Measurements from ENCODE around the gene GALNT18. TPM values are rescaled to one million over a fixed set of nuclear protein-coding genes. Genes with fewer than 3 reads are reported as not detected.

GALNT18 gene
- total RNA-seq, 1 donor from 2014 or later: 2.1 TPM

- Mint-ChIP-seq H3K36me3 (ENCODE audit: insufficient read depth) (no peaks in the 10 kb centered on the region), H3K4me1 (ENCODE audit: low read depth) (no peaks in the 10 kb centered on the region), H3K27me3 (peaks cover 2% of the 10 kb centered on the region), H3K27ac (no peak overlapping the region), H3K9me3 (ENCODE audit: low read depth) (no peaks in the 10 kb centered on the region), H3K4me3 (ENCODE audit: low read depth) (no peak overlapping the region)
- TF ChIP-seq CTCF (IDR thresholded peaks at IDR 0.05; ENCODE audit: unreplicated experiment): no peak
- no peak for DNase-seq (ENCODE audit: low spot score, unreplicated experiment)
These were observed 86.2 kb downstream of the GALNT18 start for GRCh38 chr11:11535611-11536010.

GRCh38 chr11:11534981-11535380 is 86.8 kb downstream of the GALNT18 start:
- DNase-seq (ENCODE audit: low spot score, unreplicated experiment): no peak
- TF ChIP-seq CTCF (IDR thresholded peaks at IDR 0.05; ENCODE audit: unreplicated experiment): no peak
- no peaks in the 10 kb centered on the region for H3K4me1 Mint-ChIP-seq (ENCODE audit: low read depth)
- no peaks in the 10 kb centered on the region for H3K9me3 Mint-ChIP-seq (ENCODE audit: low read depth)
- H3K4me3 Mint-ChIP-seq (ENCODE audit: low read depth): no peak overlapping the region
- no peaks in the 10 kb centered on the region for H3K27me3 Mint-ChIP-seq
- no peak overlapping the region for H3K27ac Mint-ChIP-seq
- H3K36me3 Mint-ChIP-seq (ENCODE audit: insufficient read depth): no peaks in the 10 kb centered on the region

GRCh38 chr11:11533751-11534150 is 88.1 kb downstream of the GALNT18 start:
- no peak overlapping the region for H3K27ac Mint-ChIP-seq
- TF ChIP-seq CTCF (IDR thresholded peaks at IDR 0.05; ENCODE audit: unreplicated experiment): no peak

GRCh38 chr11:11533057-11533456 is 88.7 kb downstream of the GALNT18 start:
- Mint-ChIP-seq H3K36me3 (ENCODE audit: insufficient read depth) (no peaks in the 10 kb centered on the region), H3K9me3 (ENCODE audit: low read depth) (no peaks in the 10 kb centered on the region), H3K4me1 (ENCODE audit: low read depth) (no peaks in the 10 kb centered on the region), H3K4me3 (ENCODE audit: low read depth) (no peak overlapping the region), H3K27me3 (no peaks in the 10 kb centered on the region), H3K27ac (no peak overlapping the region)
- no peak for TF ChIP-seq CTCF (IDR thresholded peaks at IDR 0.05; ENCODE audit: unreplicated experiment)
- no peak for DNase-seq (ENCODE audit: low spot score, unreplicated experiment)

More at GRCh38 chr11:11533751-11534150, 88.1 kb downstream of the GALNT18 start:
- no peaks in the 10 kb centered on the region for H3K4me1 Mint-ChIP-seq (ENCODE audit: low read depth)
- no peaks in the 10 kb centered on the region for H3K36me3 Mint-ChIP-seq (ENCODE audit: insufficient read depth)
- H3K27me3 Mint-ChIP-seq: no peaks in the 10 kb centered on the region
- no peaks in the 10 kb centered on the region for H3K9me3 Mint-ChIP-seq (ENCODE audit: low read depth)
- DNase-seq (ENCODE audit: low spot score, unreplicated experiment): no peak
- no peak overlapping the region for H3K4me3 Mint-ChIP-seq (ENCODE audit: low read depth)

- no peak overlapping the region for H3K4me3 Mint-ChIP-seq (ENCODE audit: low read depth)
- no peak overlapping the region for H3K27ac Mint-ChIP-seq
- TF ChIP-seq CTCF (IDR thresholded peaks at IDR 0.05; ENCODE audit: unreplicated experiment): no peak
These were observed 89.2 kb downstream of the GALNT18 start for GRCh38 chr11:11532574-11532973.

More at GRCh38 chr11:11532574-11532973, 89.2 kb downstream of the GALNT18 start:
- DNase-seq (ENCODE audit: low spot score, unreplicated experiment): no peak
- Mint-ChIP-seq H3K4me1 (ENCODE audit: low read depth) (no peaks in the 10 kb centered on the region), H3K27me3 (no peaks in the 10 kb centered on the region), H3K36me3 (ENCODE audit: insufficient read depth) (no peaks in the 10 kb centered on the region), H3K9me3 (ENCODE audit: low read depth) (no peaks in the 10 kb centered on the region)

All from progenitor cell of endocrine pancreas (in vitro differentiated cells).